ENCODE measurements around the gene ZBTB8OS. TPM values are rescaled to one million over a fixed set of nuclear protein-coding genes. Genes with fewer than 3 reads are reported as not detected.

ZBTB8OS gene
- polyA plus RNA-seq, 1 donor, result 39.5 TPM

GRCh38 chr1:32612189-32612881, 38.0 kb downstream of the ZBTB8OS start:
- DNase-seq, result peak; percentile 56 to 73
- 5% methylated on average over 5 of the region's 35 CpGs for WGBS (ENCODE audit: insufficient coverage, low lambda C conversion rate)
- peak overlapping the region; percentile 58 for H3K4me3 ChIP-seq (ENCODE audit: low read length)

GRCh38 chr1:32611859-32612188, 38.5 kb downstream of the ZBTB8OS start:
- Histone ChIP-seq H3K4me1 (ENCODE audit: control insufficient read depth, insufficient read depth, low read length) (no peaks in the 10 kb centered on the region), H3K27ac (ENCODE audit: low read length) (no peak overlapping the region), H3K27me3 (ENCODE audit: control insufficient read depth, insufficient read depth, low read length) (peaks cover 4% of the 10 kb centered on the region), H3K9me3 (ENCODE audit: control insufficient read depth, low read depth, low read length) (no peaks in the 10 kb centered on the region), H3K4me3 (ENCODE audit: low read length) (peak overlapping the region; percentile 58), H3K36me3 (ENCODE audit: control insufficient read depth, insufficient read depth, low read length) (no peaks in the 10 kb centered on the region)
- WGBS (ENCODE audit: insufficient coverage, low lambda C conversion rate), result no CpG with 5 or more reads among the region's 12 CpGs
- DNase-seq, result no peak

More at GRCh38 chr1:32612189-32612881, 38.0 kb downstream of the ZBTB8OS start:
- Histone ChIP-seq H3K9me3 (ENCODE audit: control insufficient read depth, low read depth, low read length) (no peaks in the 10 kb centered on the region), H3K36me3 (ENCODE audit: control insufficient read depth, insufficient read depth, low read length) (no peaks in the 10 kb centered on the region), H3K27ac (ENCODE audit: low read length) (no peak overlapping the region), H3K4me1 (ENCODE audit: control insufficient read depth, insufficient read depth, low read length) (no peaks in the 10 kb centered on the region), H3K27me3 (ENCODE audit: control insufficient read depth, insufficient read depth, low read length) (peaks cover 4% of the 10 kb centered on the region)

- Histone ChIP-seq H3K9me3 (ENCODE audit: control insufficient read depth, low read depth, low read length) (no peaks in the 10 kb centered on the region), H3K4me1 (ENCODE audit: control insufficient read depth, insufficient read depth, low read length) (no peaks in the 10 kb centered on the region), H3K36me3 (ENCODE audit: control insufficient read depth, insufficient read depth, low read length) (peaks cover 2% of the 10 kb centered on the region), H3K4me3 (ENCODE audit: low read length) (no peak overlapping the region), H3K27ac (ENCODE audit: low read length) (no peak overlapping the region), H3K27me3 (ENCODE audit: control insufficient read depth, insufficient read depth, low read length) (peaks cover 4% of the 10 kb centered on the region)
- WGBS (ENCODE audit: insufficient coverage, low lambda C conversion rate), result 89% methylated on average over 3 of the region's 4 CpGs
- DNase-seq, result no peak
Observed at GRCh38 chr1:32609180-32609579, 41.2 kb downstream of the ZBTB8OS start.

- no CpG with 5 or more reads among the region's 11 CpGs for WGBS (ENCODE audit: insufficient coverage, low lambda C conversion rate)
Observed at GRCh38 chr1:32606565-32607371, 43.6 kb downstream of the ZBTB8OS start.

GRCh38 chr1:32605711-32606424, 44.5 kb downstream of the ZBTB8OS start:
- Histone ChIP-seq H3K27me3 (ENCODE audit: control insufficient read depth, insufficient read depth, low read length) (no peaks in the 10 kb centered on the region), H3K27ac (ENCODE audit: low read length) (no peak overlapping the region), H3K9me3 (ENCODE audit: control insufficient read depth, low read depth, low read length) (no peaks in the 10 kb centered on the region), H3K4me1 (ENCODE audit: control insufficient read depth, insufficient read depth, low read length) (no peaks in the 10 kb centered on the region), H3K36me3 (ENCODE audit: control insufficient read depth, insufficient read depth, low read length) (peaks cover 2% of the 10 kb centered on the region), H3K4me3 (ENCODE audit: low read length) (no peak overlapping the region)
- DNase-seq, result no peak
- WGBS (ENCODE audit: insufficient coverage, low lambda C conversion rate), result no CpG with 5 or more reads among the region's 17 CpGs

More at GRCh38 chr1:32606565-32607371, 43.6 kb downstream of the ZBTB8OS start:
- no peaks in the 10 kb centered on the region for H3K4me1 ChIP-seq (ENCODE audit: control insufficient read depth, insufficient read depth, low read length)
- H3K27me3 ChIP-seq (ENCODE audit: control insufficient read depth, insufficient read depth, low read length), result no peaks in the 10 kb centered on the region
- no peak overlapping the region for H3K4me3 ChIP-seq (ENCODE audit: low read length)
- no peak for DNase-seq
- no peak overlapping the region for H3K27ac ChIP-seq (ENCODE audit: low read length)
- no peaks in the 10 kb centered on the region for H3K9me3 ChIP-seq (ENCODE audit: control insufficient read depth, low read depth, low read length)
- peaks cover 2% of the 10 kb centered on the region for H3K36me3 ChIP-seq (ENCODE audit: control insufficient read depth, insufficient read depth, low read length)

GRCh38 chr1:32600034-32600433, 50.3 kb downstream of the ZBTB8OS start:
- no peaks in the 10 kb centered on the region for H3K27me3 ChIP-seq (ENCODE audit: control insufficient read depth, insufficient read depth, low read length)
- no peaks in the 10 kb centered on the region for H3K9me3 ChIP-seq (ENCODE audit: control insufficient read depth, low read depth, low read length)
- DNase-seq, result no peak
- WGBS (ENCODE audit: insufficient coverage, low lambda C conversion rate), result no CpG with 5 or more reads among the region's 2 CpGs
- no peak overlapping the region for H3K4me3 ChIP-seq (ENCODE audit: low read length)
- H3K36me3 ChIP-seq (ENCODE audit: control insufficient read depth, insufficient read depth, low read length), result peaks cover 20% of the 10 kb centered on the region
- H3K4me1 ChIP-seq (ENCODE audit: control insufficient read depth, insufficient read depth, low read length), result no peaks in the 10 kb centered on the region
- no peak overlapping the region for H3K27ac ChIP-seq (ENCODE audit: low read length)

GRCh38 chr1:32592943-32593342, 57.4 kb downstream of the ZBTB8OS start:
- Histone ChIP-seq H3K27me3 (ENCODE audit: control insufficient read depth, insufficient read depth, low read length) (no peaks in the 10 kb centered on the region), H3K4me1 (ENCODE audit: control insufficient read depth, insufficient read depth, low read length) (no peaks in the 10 kb centered on the region), H3K4me3 (ENCODE audit: low read length) (no peak overlapping the region), H3K27ac (ENCODE audit: low read length) (no peak overlapping the region), H3K9me3 (ENCODE audit: control insufficient read depth, low read depth, low read length) (no peaks in the 10 kb centered on the region), H3K36me3 (ENCODE audit: control insufficient read depth, insufficient read depth, low read length) (peaks cover 21% of the 10 kb centered on the region)
- no peak for DNase-seq
- no CpG with 5 or more reads among the region's 9 CpGs for WGBS (ENCODE audit: insufficient coverage, low lambda C conversion rate)

- no peak for DNase-seq
- WGBS (ENCODE audit: insufficient coverage, low lambda C conversion rate), result 86% methylated on average over 2 of the region's 10 CpGs
- Histone ChIP-seq H3K4me3 (ENCODE audit: low read length) (no peak overlapping the region), H3K27me3 (ENCODE audit: control insufficient read depth, insufficient read depth, low read length) (no peaks in the 10 kb centered on the region), H3K4me1 (ENCODE audit: control insufficient read depth, insufficient read depth, low read length) (no peaks in the 10 kb centered on the region), H3K36me3 (ENCODE audit: control insufficient read depth, insufficient read depth, low read length) (no peaks in the 10 kb centered on the region), H3K27ac (ENCODE audit: low read length) (no peak overlapping the region), H3K9me3 (ENCODE audit: control insufficient read depth, low read depth, low read length) (no peaks in the 10 kb centered on the region)
Observed at GRCh38 chr1:32580348-32581017, 69.9 kb downstream of the ZBTB8OS start.
